Measurements from ENCODE around the gene THSD7B. TPM values are rescaled to one million over a fixed set of nuclear protein-coding genes. Genes with fewer than 3 reads are reported as not detected.
"Not testable (repeated sequence)": the region's sequence is repeated elsewhere in the genome, so short reads cannot be mapped to it uniquely, and the experiment has no call there.

THSD7B gene
- total RNA-seq, 2 donors from 2014 or later, result 0.19 to 0.49 TPM

DNA sequence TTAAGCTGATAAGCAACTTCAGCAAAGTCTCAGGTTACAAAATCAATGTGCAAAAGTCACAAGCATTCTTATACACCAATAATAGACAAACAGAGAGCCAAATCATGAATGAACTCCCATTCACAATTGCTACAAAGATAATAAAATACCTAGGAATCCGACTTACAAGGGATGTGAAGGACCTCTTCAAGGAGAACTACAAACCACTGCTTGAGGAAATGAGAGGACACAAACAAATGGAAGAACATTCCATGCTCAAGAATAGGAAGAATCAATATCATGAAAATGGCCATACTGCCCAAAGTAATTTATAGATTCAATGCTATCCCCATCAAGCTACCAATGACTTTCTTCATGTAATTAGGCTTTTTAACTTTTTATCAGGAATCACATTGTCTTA lies 934.9 kb downstream of the THSD7B start:
- not testable (repeated sequence) for DNase-seq; H3K36me3 Mint-ChIP-seq (ENCODE audit: insufficient read depth in 2 of 2); H3K9me3 Mint-ChIP-seq; H3K4me3 Mint-ChIP-seq; H3K4me1 Mint-ChIP-seq (ENCODE audit: low read depth); ATAC-seq (replicated peaks in 1 of 2); H3K27me3 Mint-ChIP-seq (ENCODE audit: low read depth); H3K27ac Mint-ChIP-seq

DNA sequence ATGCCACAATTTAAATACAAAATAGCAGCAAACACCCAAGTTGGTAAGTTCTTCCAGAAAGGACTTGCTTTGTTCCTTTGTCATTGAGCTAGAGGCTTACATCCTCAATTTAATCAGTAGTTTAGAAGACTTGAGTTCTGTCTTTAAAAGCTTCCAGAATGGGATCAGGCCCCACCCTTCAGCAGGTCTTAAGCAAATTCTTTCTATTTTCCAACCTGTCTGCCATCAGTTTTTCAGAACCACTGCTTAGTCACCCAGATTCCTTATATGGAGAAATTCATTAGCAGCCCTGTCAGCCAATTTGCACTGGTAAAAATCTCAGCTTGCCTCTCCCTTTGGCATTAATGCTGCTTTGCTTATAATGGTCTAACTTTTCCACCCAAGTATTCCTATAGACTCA lies 935.3 kb downstream of the THSD7B start:
- ATAC-seq (replicated peaks in 1 of 2) (no peak), DNase-seq (no peak)
- Mint-ChIP-seq H3K27me3 (ENCODE audit: low read depth) (no peaks in the 10 kb centered on the region), H3K9me3 (peaks cover 3% of the 10 kb centered on the region in 2 donors), H3K4me3 (no peak overlapping the region), H3K36me3 (ENCODE audit: insufficient read depth in 2 of 2) (no peaks in the 10 kb centered on the region), H3K27ac (no peak overlapping the region), H3K4me1 (ENCODE audit: low read depth) (no peaks in the 10 kb centered on the region)

DNA sequence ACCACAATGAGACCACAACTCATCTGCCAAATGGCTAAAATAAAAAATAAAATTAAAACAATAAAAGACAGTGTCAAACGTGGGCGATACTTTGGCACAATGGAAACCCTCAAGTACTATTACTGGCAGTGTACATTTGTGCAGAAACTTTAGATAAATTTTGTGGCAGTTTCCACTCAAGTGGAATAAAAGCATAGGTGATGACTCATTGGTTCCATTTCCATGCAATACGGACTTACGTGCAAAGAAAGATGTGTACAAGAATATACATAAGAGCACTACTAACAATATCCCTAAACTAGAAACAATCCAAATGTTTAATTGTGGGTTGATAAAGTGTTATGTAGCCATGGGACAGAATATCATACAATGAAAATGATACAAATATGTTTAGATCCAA lies 940.0 kb downstream of the THSD7B start:
- Mint-ChIP-seq H3K36me3 (ENCODE audit: insufficient read depth in 2 of 2) (no peaks in the 10 kb centered on the region), H3K4me3 (no peak overlapping the region)
- ATAC-seq (replicated peaks in 1 of 2), result no peak

DNA sequence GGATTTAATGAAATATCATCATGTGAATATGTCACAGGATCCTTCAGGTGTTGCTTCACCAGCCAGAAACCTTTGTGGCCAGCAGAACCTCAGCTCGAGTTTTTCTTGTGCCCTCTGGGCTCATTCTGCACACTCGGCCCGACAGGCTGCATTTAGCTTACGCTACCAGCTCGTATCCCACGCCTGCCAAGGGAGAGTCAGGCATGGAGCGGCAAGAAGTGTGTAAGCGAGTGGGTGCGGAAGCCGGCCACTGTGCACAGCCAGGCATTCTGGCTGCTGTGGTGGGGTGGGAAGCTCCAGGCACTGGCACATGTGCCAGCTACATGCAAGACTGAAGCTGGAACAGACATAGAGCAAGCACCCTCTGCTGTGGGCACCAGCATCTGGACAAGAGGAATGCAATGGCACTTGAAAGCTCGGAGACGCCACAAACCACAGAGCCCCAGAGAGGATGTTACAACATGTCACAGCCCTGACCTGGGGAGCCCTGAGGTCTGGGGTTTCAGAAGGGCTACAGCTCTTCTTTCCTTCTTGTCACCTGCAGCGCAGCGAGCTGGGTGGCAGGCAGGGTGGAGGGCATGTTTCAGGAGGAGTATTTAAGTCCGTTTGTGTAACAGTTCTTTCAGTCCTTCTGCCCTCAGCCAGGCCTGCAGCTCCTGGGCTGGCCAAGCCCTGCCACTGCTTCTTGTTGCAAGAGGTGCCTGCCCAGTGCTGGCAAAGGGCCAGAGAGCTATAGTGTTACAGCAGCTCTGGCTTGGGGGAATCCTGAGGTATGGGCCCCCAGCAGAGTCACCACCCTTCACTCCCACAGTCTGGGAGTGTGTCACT lies 941.7 kb downstream of the THSD7B start:
- Mint-ChIP-seq H3K9me3 (peaks cover 6 to 7% of the 10 kb centered on the region in 2 donors), H3K4me1 (ENCODE audit: low read depth) (no peaks in the 10 kb centered on the region), H3K4me3 (no peak overlapping the region), H3K27me3 (ENCODE audit: low read depth) (no peaks in the 10 kb centered on the region), H3K36me3 (ENCODE audit: insufficient read depth in 2 of 2) (peaks cover 0 to 1% of the 10 kb centered on the region in 2 donors), H3K27ac (no peak overlapping the region)
- ATAC-seq (replicated peaks in 1 of 2) (no peak), DNase-seq (no peak)

More for the DNA sequence above, 940.0 kb downstream of the THSD7B start:
- no peak for DNase-seq
- Mint-ChIP-seq H3K27me3 (ENCODE audit: low read depth) (no peaks in the 10 kb centered on the region), H3K4me1 (ENCODE audit: low read depth) (no peaks in the 10 kb centered on the region), H3K27ac (no peak overlapping the region), H3K9me3 (peaks cover 1 to 3% of the 10 kb centered on the region in 2 donors)

DNA sequence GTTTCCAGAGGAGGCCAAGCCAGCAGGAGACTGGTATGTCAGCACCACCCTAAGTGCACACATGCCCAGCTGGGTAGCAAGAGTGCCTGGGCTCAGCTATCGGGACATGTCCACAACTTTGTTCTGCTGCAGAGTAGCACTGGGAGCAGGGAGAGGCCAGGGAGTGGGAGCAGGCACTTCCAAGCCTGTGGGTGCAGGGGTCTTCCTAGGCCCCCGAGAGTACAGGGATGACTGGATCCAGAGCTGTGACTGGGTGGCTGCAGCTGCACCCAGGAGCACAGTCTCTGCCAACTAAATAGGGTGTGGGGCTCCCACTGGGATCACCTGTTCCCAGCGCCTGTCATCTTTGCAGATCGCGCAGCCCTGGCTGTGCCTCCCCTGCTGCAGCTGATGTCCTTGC lies 943.0 kb downstream of the THSD7B start:
- Mint-ChIP-seq H3K27me3 (ENCODE audit: low read depth) (no peaks in the 10 kb centered on the region), H3K4me1 (ENCODE audit: low read depth) (no peaks in the 10 kb centered on the region)

DNA sequence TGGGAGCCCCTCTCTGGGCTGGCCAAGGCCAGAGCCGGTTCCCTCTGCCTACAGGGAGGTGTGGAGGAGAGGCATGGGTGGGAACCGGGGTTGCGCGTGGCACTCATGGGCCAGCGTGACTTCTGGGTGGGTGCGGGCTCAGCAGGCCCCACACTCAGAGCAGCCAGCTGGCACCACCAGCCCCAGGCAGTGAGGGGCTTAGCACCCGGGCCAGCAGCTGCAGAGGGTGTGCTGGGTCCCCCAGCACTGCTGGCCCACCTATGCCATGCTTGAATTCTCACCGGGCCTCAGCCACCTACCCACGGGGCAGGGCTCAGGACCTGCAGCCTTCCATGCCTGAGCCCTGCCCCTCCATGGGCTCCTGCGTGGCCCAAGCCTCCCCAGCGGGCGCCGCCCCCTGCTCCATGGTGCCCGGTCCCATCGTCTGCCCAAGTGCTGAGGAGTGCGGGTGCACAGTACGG lies 950.4 kb downstream of the THSD7B start:
- DNase-seq, result no peak
- Mint-ChIP-seq H3K9me3 (peaks cover 5 to 11% of the 10 kb centered on the region in 2 donors), H3K27ac (no peak overlapping the region), H3K4me3 (no peak overlapping the region), H3K36me3 (ENCODE audit: insufficient read depth in 2 of 2) (peaks cover 0 to 2% of the 10 kb centered on the region in 2 donors), H3K27me3 (ENCODE audit: low read depth) (no peaks in the 10 kb centered on the region), H3K4me1 (ENCODE audit: low read depth) (no peaks in the 10 kb centered on the region)
- no peak for ATAC-seq (replicated peaks in 1 of 2)

More for the DNA sequence above, 943.0 kb downstream of the THSD7B start:
- Mint-ChIP-seq H3K9me3 (peaks cover 7 to 8% of the 10 kb centered on the region in 2 donors), H3K27ac (no peak overlapping the region), H3K36me3 (ENCODE audit: insufficient read depth in 2 of 2) (peaks cover 1 to 2% of the 10 kb centered on the region in 2 donors), H3K4me3 (no peak overlapping the region)
- ATAC-seq (replicated peaks in 1 of 2) (no peak), DNase-seq (no peak)

DNA sequence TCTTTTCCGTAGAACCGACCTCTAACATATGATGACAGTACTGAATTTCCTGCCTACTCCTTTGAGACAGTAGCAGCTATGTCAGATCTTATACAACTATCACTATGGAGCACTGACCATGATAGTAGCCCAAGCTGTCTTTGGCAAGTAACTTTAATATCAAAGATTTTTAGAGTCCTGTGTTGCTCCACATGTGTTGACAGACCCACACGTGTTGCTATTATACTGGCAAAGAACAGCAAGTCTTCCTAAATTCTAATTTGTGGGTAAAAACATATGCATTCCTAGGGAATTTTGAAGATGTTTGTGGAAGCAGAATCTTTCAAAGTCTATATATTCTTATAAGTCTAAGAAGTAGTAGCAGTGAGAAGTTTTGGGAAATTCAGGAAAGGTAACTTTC lies 953.4 kb downstream of the THSD7B start:
- H3K27me3 Mint-ChIP-seq (ENCODE audit: low read depth), result no peaks in the 10 kb centered on the region
- no peak overlapping the region for H3K4me3 Mint-ChIP-seq
- peaks cover 5 to 7% of the 10 kb centered on the region in 2 donors for H3K9me3 Mint-ChIP-seq
- H3K36me3 Mint-ChIP-seq (ENCODE audit: insufficient read depth in 2 of 2), result no peaks in the 10 kb centered on the region
- ATAC-seq (replicated peaks in 1 of 2) (no peak), DNase-seq (no peak)
- no peak overlapping the region for H3K27ac Mint-ChIP-seq
- no peaks in the 10 kb centered on the region for H3K4me1 Mint-ChIP-seq (ENCODE audit: low read depth)

DNA sequence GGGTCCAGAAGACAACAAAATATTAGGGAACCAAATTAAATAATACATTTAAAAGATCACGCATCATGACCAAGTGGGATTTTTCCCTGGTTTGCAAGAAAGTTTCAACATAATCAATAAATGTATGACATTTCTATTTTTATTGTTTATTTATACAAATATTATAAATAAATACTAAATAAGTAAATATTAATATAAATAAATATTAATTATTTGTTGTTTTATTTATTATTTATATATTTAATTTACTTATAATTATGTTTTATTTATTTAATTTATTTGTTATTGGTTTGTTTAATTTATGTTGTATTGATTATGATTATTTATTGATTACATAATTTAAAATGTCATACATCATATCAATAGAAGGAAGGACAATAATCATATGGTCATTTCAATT lies 956.4 kb downstream of the THSD7B start:
- no peak for DNase-seq
- Mint-ChIP-seq H3K27me3 (ENCODE audit: low read depth) (no peaks in the 10 kb centered on the region), H3K27ac (no peak overlapping the region), H3K9me3 (peaks cover 5 to 8% of the 10 kb centered on the region in 2 donors), H3K36me3 (ENCODE audit: insufficient read depth in 2 of 2) (no peaks in the 10 kb centered on the region), H3K4me1 (ENCODE audit: low read depth) (no peaks in the 10 kb centered on the region), H3K4me3 (no peak overlapping the region)
- no peak for ATAC-seq (replicated peaks in 1 of 2)

DNA sequence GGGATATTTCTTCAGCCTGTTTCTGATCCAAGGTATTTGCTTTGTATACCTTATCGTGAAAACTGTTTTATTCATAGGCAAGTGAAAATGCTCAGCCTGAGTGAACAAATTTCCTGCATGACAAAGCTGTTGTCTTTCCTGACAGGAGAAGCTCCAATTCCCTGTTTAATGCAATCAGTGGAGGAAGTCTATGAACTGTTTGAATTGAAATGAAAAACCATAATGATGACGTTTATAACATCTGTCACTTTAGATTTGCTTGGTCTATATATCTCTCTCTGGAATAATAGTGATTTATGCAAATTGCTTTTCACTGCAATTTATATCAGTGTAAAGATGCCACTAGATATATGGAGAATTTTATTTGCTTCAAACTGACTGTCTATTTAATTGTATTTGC lies 959.6 kb downstream of the THSD7B start:
- no peaks in the 10 kb centered on the region for H3K27me3 Mint-ChIP-seq (ENCODE audit: low read depth)
- H3K4me1 Mint-ChIP-seq (ENCODE audit: low read depth), result no peaks in the 10 kb centered on the region
- H3K36me3 Mint-ChIP-seq (ENCODE audit: insufficient read depth in 2 of 2), result no peaks in the 10 kb centered on the region
- H3K9me3 Mint-ChIP-seq, result peaks cover 2 to 4% of the 10 kb centered on the region in 2 donors
- no peak overlapping the region for H3K27ac Mint-ChIP-seq
- H3K4me3 Mint-ChIP-seq, result no peak overlapping the region
- ATAC-seq (replicated peaks in 1 of 2) (no peak), DNase-seq (no peak)
